SW 1271 (cell line): ENCODE measurements around the gene MKRN2OS.

ENCODE experiments used
- DNase-seq, 2 experiments: peaks; one replicate each; lab custom pipeline; 2025; lab: John Stamatoyannopoulos, UW

Gene MKRN2OS, protein sequence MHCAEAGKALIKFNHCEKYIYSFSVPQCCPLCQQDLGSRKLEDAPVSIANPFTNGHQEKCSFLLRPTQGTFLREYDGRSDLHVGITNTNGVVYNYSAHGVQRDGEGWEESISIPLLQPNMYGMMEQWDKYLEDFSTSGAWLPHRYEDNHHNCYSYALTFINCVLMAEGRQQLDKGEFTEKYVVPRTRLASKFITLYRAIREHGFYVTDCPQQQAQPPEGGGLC

DNA sequence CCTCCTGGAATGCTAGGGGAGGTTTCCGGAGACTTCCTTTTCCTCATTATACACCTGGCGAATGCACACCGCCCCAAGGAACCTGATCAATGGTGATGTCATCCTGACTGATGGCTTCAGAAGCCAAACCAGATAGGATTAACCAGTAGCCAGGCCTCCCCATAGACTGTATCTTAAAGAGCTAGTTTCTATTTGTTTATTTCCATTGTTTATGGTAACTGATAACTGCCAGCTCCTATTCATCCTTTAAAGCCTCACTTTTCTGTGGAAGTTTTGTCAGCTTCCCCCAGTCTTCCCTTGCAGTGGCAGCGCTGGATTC lies at the start of gene MKRN2OS:
Gene MKRN2OS (minus strand): TSS at position 27 of the 319 bp plus-strand sequence. CDS start 35 bp downstream, outside the sequence.
- DNase-seq: no peak

DNA sequence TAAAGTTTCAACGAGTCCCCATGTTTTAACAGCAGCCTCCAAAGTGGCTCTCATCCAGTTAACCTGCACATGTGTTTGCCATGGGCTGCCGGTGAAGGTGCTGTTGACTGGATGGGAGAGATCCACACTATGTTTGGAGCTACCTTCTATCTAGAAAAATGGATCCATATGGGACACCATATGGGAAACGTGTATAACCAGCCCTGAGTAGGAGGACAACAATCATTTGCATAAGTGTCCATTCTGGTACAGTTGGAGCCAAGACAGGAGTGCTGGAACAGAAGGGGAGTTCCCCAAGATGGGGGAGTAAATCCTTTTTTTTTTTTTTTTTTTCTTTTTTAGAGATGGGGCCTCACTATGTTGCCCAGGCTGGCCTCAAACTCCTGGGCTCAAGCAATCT lies 48.2 kb upstream of the MKRN2OS start:
- no peak for DNase-seq

DNA sequence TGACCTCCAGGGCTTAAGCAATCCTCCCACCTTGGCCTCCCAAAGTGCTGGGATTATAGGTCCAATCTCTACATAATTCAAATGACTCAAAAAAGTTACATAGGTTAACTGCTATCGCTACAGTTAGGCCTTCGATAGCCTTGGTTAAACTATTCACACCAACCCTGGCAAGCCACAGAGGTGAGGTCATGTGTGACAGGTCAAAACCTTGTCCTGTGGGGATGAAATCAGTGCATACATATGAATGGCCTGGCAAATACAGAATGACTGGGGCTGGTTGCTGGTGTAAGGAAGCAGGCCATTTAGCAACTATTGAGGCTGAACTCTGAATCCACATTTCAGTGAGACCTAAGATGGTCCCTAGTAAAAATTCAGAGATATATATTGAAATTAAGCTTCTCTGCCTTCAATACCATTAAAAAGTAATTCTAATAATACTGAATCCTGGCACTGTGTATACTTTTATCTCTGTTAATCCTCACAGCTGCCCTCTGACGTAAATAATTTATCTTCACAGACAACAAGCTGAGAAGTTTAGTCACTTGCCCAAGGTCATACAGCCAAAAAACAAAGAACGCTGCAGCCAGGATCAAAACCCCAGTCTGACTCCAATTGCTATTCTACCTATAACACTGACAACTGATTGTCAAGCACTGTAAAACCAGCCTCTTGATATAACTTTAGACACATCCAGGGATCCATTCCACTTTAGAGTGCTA lies 46.9 kb upstream of the MKRN2OS start:
- no peak for DNase-seq

DNA sequence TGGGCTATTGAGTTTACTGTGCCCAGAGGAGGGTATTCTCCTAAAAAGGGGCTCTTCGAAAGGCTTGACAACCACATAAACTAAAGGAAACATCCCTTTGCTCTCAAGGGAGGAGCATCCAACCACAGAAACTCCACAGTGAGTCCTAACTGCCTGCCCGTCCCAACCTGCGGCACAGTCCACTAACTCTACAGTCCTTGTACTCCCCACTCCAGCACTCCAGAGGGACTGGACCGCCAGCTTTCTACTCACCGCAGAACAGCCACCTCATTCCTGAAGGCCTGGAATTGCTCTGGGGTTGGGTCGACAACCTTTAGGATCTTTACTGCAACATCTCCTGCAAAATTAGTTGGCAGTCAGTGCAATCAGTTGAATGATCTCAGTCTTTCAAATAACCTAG lies 46.2 kb upstream of the MKRN2OS start:
- DNase-seq: no peak

DNA sequence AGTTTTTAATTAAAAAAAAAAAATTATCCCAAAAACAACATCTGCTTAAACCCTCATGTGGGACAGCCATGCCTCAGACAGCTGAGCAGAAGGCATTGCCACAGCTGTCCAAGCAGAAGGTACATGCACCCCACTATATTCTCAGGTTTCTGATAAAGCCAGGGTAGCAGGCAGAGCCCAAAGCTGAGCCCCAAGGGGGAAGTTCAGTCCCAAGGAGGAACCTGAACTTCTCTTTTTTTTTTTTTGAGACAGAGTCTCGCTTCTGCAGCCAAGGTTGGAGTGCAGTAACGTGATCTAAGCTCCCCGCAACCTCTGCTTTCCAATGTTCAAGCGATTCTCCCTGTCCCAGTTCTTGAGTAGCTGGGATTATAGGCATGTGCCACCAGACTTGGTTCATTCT lies 44.8 kb upstream of the MKRN2OS start:
- DNase-seq: no peak

DNA sequence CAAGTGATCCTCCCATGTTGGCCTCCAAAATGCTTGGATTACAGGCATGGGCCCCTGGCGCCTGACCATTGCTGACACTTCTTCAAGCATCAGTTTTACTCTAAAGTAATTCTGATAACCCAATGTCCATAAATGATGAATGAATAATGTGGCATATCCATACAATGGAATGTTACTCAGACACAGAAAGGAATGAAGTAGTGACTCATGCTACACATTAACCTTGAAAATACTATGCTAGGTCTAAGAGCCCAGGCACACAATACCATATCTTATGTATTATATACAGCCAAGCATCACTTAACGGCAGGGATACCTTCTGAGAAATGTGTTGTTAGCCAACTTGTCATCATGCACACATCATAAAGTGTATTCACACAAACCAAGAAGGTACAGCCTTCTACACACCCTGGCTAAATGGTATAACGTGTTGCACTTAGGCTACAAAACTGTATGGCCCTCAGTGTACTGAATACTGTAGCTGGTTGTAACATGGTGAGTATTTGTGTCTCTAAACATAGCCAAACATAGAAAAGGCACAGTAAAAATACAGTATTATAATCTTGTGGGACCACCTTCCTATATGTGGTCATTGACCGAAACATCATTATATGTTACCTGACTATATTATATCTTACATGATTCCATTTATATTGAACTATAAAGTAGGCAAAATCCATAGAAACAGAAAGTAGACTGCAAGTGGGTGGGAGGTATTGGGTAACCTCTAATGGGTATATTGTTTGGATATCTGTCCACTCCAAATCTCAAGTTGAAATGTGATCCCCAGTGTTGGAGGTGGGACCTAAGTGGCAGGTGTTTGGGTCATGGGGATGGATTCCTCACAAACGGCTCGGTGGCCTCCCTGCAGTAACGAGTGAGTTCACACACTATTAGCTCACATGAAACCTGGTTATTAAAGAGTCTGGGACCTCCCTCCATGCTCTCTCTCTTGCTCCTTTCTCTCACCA lies 43.0 kb upstream of the MKRN2OS start:
- DNase-seq: peak in 1 of 2 experiments; percentile 43

DNA sequence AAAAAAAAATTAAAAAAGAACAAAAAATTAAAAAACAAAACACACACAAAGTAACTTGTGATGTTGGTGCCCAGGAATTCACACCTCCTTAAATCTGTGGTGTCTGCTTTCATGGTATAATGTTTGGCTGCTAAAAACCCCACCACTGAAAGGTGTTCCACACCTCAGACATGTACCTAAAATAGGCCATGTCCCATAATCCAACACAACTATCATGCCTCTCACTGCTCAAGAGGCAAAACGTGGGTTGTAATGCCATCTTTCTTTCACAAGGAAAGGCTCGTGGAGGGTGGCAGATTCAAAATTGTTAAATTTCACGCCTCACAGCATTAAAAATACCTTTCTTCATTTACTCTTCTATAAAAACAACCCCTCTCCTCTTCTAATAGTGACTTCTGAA lies 41.1 kb upstream of the MKRN2OS start:
- DNase-seq: no peak

DNA sequence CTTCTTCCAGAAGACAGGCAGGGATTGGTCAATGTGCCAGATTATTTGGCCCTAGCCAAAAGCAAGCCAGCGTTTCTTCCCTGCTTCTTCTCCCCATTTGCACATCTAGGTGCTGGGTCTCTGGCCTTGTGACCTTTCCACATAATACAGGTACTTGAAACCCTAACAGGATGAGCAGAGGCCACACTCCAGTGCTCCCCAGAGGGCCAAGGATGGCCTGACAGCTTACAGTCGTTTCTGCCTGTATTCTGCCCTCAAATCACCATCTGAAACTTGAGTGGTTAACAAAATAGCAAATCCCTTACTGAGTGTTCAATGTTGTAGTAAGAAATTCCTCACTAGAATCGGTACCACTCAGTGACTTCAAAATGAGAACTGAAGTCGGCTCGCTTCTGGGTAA lies 40.7 kb upstream of the MKRN2OS start:
- DNase-seq: no peak

DNA sequence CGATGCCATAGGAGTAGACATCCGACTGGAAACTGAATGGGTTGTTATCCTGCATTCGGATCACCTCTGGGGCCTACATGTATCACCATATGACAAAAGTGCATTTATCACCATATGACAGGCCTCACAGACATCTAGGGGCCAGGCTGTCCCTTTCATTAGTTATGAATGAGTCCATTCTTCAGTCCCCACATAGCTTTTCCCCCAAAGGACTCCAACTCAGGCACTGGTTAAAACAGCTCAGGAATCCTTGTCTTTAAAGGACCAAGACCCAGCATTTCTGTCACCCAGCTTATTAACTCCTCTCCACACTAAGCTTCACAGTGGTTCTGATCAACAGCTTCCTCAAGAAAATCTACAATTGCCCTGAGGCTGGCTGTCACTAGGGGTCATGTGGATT lies 39.9 kb upstream of the MKRN2OS start:
- no peak for DNase-seq

DNA sequence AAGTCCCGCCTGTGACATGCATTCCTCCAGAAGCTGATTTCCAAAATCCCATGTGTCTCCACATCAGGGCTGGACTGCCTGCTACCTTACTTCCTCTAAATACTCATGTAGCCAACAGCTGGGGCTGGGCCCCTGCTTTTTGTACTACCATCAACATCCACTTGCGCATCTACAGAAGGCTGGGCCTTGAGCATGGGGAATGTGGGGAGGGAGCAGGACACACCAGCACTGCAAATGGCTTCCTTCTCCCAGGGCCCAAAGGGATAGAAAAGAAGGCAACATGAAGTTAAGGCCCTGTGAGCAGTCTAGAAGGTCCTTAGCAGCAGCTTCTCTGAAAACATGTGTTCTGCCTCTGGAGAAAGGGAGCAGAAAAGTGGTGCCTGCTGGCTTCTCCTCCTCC lies 38.8 kb upstream of the MKRN2OS start:
- no peak for DNase-seq

DNA sequence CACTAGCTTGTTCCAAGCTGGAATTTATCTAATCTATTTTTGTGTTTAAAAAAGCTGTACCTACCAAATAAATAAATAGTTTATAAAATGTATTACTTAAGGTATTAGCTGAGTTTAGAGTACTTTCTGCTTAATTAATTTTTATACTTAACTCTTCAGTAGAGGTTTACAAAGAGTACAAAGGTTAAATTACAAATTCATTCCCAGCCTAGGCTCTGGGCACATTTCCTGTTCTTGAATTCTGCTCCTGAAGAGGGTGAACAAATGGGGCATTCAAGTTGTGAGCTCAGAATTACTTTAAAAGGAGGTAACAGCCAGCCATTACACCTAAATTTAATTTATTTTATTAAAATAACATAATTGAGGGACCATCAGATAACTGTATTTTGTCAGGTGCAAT lies 38.0 kb upstream of the MKRN2OS start:
- DNase-seq: no peak

DNA sequence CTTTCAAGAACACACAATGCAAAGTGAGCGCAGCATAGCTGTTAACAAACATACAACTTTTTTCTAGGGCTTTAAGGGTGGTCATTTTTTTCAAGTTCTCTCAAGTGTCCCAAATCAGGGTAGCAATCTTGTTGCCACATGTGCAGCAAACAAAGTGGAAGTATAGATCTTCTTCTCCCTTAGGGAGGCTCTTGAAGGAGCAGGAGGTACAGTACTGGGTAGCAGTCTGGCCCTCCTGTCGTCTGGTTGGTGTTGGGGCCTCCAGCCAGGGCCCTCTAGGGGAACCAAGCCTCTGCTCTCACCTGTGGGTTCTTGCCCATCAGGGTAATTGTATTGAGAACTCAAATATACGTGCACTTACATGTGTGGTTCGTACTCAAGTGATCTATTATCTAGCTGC lies 37.4 kb upstream of the MKRN2OS start:
- DNase-seq: no peak

DNA sequence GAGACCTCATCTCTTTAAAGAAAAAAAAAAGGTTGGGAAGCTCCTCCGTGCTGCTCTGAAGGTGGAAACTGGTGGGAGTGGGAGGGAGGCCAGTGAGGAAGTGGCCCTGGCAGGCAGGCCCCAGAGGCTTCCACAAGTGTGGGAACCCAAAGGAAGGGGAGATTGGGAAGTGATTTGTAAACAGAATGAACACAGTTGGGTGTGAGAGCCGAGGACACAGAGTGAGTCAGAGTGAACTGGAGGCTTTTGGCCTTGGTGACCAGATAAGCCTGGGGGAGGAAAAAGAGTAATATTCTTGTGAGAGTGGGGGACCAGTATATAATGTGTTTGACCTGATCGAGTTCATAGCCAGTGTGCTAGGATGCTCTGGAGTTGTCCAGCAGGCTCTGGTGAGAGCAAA lies 34.6 kb upstream of the MKRN2OS start:
- no peak for DNase-seq

DNA sequence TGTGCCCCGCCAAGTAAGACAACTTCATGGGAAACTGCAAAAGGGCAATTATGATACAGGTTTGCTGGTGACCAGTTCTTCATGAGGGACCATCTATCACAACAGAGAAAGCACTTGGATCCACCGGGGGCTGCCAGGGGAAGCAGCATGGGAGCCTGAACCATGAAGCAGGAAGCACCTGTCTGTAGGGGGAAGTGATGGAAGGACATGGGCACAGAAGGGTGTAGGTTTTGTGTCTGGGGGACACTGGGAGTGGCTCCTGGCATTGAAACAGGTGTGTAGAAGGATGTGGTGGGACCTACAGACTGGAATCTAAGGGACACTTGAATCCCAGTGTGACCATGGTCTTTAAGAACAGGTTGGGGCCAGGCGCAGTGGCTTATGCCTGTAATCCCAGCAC lies 34.2 kb upstream of the MKRN2OS start:
- no peak for DNase-seq

DNA sequence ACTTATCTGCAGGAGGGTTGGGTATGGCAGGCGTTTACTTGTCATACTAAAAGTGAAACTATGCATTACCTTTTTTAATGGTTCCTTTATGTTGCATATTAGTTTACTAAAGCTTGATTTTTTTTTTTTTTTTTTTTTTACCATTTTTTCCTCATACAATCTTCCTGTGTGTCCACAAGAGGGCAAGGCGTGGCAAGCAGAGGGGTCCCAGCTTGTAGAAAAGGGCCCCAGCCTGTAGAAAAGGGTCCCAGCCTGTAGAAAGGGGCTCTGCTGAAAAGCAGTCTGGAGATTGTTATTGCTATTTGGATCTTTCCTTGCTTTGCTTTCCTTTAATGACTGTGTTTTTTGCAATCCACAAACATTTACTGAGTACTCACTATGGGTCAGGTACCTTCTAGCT lies 33.4 kb upstream of the MKRN2OS start:
- no peak for DNase-seq

DNA sequence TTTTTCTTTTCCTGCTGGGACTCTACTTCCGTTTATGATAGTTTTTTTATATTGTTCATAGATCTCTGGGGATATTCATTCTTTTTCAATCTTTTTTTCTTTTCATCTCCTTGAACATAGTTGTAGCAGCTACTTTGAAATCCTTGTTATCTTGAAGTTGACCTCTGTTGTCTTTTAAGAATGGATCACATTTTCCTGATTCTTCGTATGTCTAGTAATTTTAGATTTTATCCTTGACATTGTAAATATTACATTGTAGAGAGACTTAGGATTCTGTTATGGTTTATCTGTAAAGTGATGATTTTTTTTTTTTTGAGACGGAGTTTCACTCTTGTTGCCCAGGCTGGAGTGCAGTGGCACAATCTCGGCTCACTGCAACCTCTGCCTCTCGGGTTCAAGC lies 32.1 kb upstream of the MKRN2OS start:
- DNase-seq: no peak

DNA sequence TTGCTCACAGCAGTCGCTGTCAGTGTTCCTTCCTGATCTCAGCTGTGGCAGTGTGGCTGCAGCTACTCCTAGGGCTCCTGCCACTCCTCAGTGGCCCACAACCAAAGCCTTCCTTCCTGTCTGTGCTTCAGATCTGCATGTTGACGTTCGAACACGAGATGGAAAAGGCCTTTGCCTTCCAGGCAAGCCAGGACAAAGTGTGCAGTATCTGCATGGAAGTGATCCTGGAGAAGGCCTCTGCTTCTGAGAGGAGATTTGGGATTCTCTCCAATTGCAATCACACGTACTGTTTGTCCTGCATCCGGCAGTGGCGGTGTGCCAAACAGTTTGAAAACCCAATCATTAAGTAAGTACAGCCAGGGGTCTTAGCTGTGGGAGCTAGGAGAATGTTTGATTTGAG lies 29.4 kb upstream of the MKRN2OS start:
- no peak for DNase-seq

DNA sequence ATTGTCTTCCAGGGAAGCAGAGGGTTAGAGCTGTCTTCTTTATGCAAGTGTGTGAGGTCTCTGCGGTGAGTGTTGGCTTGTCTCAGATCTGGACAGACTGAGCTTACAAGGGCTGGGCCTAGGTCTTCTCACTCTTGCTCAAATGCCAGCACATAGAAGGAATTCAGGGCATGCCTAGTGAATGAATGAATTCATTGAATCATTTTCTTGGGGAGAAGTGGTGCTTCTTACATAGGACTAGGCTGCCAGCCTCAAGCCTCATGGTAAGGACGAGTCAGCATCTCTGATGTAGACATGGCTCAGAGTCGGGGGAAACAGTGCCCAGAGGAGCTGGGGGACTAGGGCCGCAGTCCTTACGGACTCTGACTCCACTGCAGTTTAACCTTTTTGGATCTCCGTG lies 28.8 kb upstream of the MKRN2OS start:
- no peak for DNase-seq

DNA sequence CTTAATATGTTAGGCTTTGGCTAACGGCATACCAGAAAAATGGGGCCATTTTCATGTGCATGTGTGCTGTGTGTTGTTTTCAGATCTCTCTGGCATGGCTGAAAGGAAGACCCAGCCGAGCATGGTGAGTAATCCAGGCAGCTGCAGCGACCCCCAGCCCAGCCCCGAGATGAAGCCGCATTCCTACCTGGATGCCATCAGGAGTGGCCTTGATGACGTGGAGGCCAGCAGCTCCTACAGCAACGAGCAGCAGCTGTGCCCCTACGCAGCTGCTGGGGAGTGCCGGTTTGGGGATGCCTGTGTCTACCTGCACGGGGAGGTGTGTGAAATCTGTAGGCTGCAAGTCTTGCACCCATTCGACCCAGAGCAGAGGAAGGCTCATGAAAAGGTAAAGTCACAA lies 26.7 kb upstream of the MKRN2OS start:
- DNase-seq: no peak

DNA sequence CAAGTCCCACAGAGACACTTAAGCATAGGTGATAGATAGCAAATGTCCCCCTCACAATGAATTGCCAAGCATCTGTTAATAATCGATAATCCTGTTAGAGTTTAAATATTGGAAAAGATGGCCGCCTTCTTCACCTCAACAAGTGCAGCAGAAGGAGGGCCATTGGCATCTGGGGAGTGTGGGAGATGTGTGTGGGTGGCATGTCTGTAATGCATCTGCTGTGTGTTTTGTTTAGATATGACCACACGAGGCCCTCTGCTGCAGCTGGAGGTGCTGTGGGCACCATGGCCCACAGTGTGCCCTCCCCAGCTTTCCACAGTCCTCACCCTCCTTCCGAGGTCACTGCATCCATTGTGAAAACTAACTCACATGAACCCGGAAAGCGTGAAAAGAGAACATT lies 24.5 kb upstream of the MKRN2OS start:
- no peak for DNase-seq

DNA sequence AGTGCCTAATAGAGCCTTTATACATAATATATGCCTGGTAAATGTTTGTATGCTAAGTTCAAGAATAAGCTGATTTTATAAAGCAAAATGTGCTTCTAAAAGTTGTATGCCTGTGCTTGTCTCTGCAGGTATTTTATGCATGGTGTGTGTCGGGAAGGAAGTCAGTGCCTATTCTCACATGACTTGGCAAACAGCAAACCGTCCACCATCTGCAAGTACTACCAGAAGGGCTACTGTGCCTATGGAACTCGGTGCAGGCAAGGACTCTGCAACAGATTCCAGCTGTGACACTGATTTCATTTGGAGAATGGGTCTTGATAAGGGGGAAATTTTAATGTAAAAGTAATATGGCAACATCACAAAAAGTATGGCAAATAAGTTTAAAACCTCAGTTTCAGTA lies 23.4 kb upstream of the MKRN2OS start:
- no peak for DNase-seq

DNA sequence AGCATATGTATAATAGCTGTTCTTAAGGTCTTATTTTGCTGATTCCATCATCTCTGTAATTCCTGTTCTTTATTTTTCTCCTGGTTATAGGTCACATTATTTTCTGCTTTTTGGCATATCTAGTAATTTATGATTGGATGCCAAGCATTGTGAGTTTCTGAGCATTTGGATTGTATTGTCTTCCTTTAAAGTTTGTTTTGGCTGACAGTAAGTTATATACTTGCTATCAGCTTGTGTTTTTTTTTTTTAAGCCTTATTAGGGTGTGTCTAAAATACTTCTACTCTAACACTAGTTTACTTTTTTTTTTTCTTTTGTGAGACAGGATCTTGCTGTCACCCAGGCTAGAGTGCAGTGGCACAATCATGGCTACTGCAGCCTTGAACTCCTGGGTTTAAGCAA lies 21.7 kb upstream of the MKRN2OS start:
- DNase-seq: no peak

DNA sequence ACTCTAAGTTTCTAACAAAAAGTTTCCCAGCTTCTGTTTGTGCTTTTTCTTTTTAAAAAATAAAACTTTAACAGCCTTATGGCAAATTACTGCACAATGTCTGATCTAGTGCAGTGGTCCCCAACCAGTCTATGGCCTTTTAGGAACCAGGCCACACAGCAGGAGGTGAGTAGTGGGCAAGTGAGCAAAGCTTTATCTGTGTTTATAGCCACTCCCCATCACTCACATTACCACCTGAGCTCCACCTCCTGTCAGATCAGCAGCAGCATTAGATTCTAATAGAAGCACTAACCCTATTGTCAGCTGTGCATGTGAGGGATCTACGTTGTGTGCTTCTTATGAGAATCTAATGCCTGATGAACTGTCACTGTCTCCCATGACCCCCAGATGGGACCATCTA lies 17.2 kb upstream of the MKRN2OS start:
- no peak for DNase-seq
